ENCODE data around the gene LRRC4C.

- TF ChIP-seq CTCF (IDR thresholded peaks at IDR 0.05) (no peak), POLR2A (IDR thresholded peaks at IDR 0.05) (no peak)
Measured at GRCh38 chr11:40686765-40687164, 772.7 kb downstream of the LRRC4C start.
